ENCODE data around the gene ELF2.

Gene ELF2

GRCh38 chr4:139108567-139109128, 68.4 kb downstream of the ELF2 start:
- 93% methylated on average over 6 of the region's 6 CpGs for WGBS
- no peaks in the 10 kb centered on the region for H3K27me3 ChIP-seq (ENCODE audit: insufficient read depth, low read length)
- H3K9ac ChIP-seq (ENCODE audit: low read depth, low read length) = no peak overlapping the region
- H3K36me3 ChIP-seq (ENCODE audit: insufficient read depth, low read length) = no peaks in the 10 kb centered on the region; the same call in 1 of the 2 replicates
- 0 out of 2 replicates have a peak, but pooled peaks cover 3% of the 10 kb centered on the region for H3K4me1 ChIP-seq (ENCODE audit: insufficient read depth, low read length)
- no peak overlapping the region for H3K27ac ChIP-seq (ENCODE audit: low read depth, low read length)
- H3K9me3 ChIP-seq (ENCODE audit: insufficient read depth, low read depth, low read length) = no peaks in the 10 kb centered on the region
- H3K4me3 ChIP-seq (ENCODE audit: low read length) = no peak overlapping the region

GRCh38 chr4:139099366-139099982, 77.5 kb downstream of the ELF2 start:
- 34% methylated on average over 2 of the region's 2 CpGs for WGBS
- no peak overlapping the region for H3K27ac ChIP-seq (ENCODE audit: low read depth, low read length)
- H3K9me3 ChIP-seq (ENCODE audit: insufficient read depth, low read depth, low read length) = no peaks in the 10 kb centered on the region
- peaks cover 4% of the 10 kb centered on the region; the same call in 1 of the 2 replicates for H3K36me3 ChIP-seq (ENCODE audit: insufficient read depth, low read length)
- no peak overlapping the region for H3K9ac ChIP-seq (ENCODE audit: low read depth, low read length)
- H3K4me1 ChIP-seq (ENCODE audit: insufficient read depth, low read length) = no peaks in the 10 kb centered on the region
- H3K27me3 ChIP-seq (ENCODE audit: insufficient read depth, low read length) = no peaks in the 10 kb centered on the region
- H3K4me3 ChIP-seq (ENCODE audit: low read length) = no peak overlapping the region

GRCh38 chr4:139092271-139092670, 84.7 kb downstream of the ELF2 start:
- Histone ChIP-seq H3K9ac (ENCODE audit: low read depth, low read length) (no peak overlapping the region), H3K27me3 (ENCODE audit: insufficient read depth, low read length) (no peaks in the 10 kb centered on the region), H3K4me1 (ENCODE audit: insufficient read depth, low read length) (no peaks in the 10 kb centered on the region), H3K36me3 (ENCODE audit: insufficient read depth, low read length) (no peaks in the 10 kb centered on the region), H3K9me3 (ENCODE audit: insufficient read depth, low read depth, low read length) (no peaks in the 10 kb centered on the region), H3K27ac (ENCODE audit: low read depth, low read length) (no peak overlapping the region), H3K4me3 (ENCODE audit: low read length) (no peak overlapping the region)
- WGBS = 80% methylated on average over 12 of the region's 12 CpGs

- peak overlapping the region; percentile 75 for H3K4me3 ChIP-seq (ENCODE audit: low read length)
- no peaks in the 10 kb centered on the region for H3K27me3 ChIP-seq (ENCODE audit: insufficient read depth, low read length)
- H3K9ac ChIP-seq (ENCODE audit: low read depth, low read length) = peak overlapping the region; percentile 79; the same call in 1 of the 2 replicates
- no peak overlapping the region; the same call in 1 of the 2 replicates for H3K27ac ChIP-seq (ENCODE audit: low read depth, low read length)
- H3K4me1 ChIP-seq (ENCODE audit: insufficient read depth, low read length) = peaks cover 18% of the 10 kb centered on the region
- WGBS = 78% methylated on average over 2 of the region's 5 CpGs
- H3K9me3 ChIP-seq (ENCODE audit: insufficient read depth, low read depth, low read length) = no peaks in the 10 kb centered on the region
- no peaks in the 10 kb centered on the region for H3K36me3 ChIP-seq (ENCODE audit: insufficient read depth, low read length)
These were observed 91.9 kb downstream of the ELF2 start for GRCh38 chr4:139085141-139085540.

GRCh38 chr4:139084804-139085093, 92.3 kb downstream of the ELF2 start:
- Histone ChIP-seq H3K36me3 (ENCODE audit: insufficient read depth, low read length) (no peaks in the 10 kb centered on the region), H3K4me3 (ENCODE audit: low read length) (peak overlapping the region; percentile 75), H3K4me1 (ENCODE audit: insufficient read depth, low read length) (peaks cover 18% of the 10 kb centered on the region), H3K9me3 (ENCODE audit: insufficient read depth, low read depth, low read length) (no peaks in the 10 kb centered on the region), H3K27me3 (ENCODE audit: insufficient read depth, low read length) (no peaks in the 10 kb centered on the region), H3K27ac (ENCODE audit: low read depth, low read length) (peak overlapping the region; percentile 97), H3K9ac (ENCODE audit: low read depth, low read length) (peak overlapping the region; percentile 79)
- WGBS = 5% methylated on average over 2 of the region's 2 CpGs

GRCh38 chr4:139083956-139084803, 92.8 kb downstream of the ELF2 start:
- Histone ChIP-seq H3K4me3 (ENCODE audit: low read length) (peak overlapping the region; percentile 75), H3K27me3 (ENCODE audit: insufficient read depth, low read length) (no peaks in the 10 kb centered on the region), H3K4me1 (ENCODE audit: insufficient read depth, low read length) (peaks cover 18% of the 10 kb centered on the region), H3K27ac (ENCODE audit: low read depth, low read length) (peak overlapping the region; percentile 97), H3K9ac (ENCODE audit: low read depth, low read length) (peak overlapping the region; percentile 79), H3K9me3 (ENCODE audit: insufficient read depth, low read depth, low read length) (no peaks in the 10 kb centered on the region), H3K36me3 (ENCODE audit: insufficient read depth, low read length) (no peaks in the 10 kb centered on the region)
- under 1% methylated on average over 68 of the region's 68 CpGs for WGBS

GRCh38 chr4:139083607-139083955, 93.4 kb downstream of the ELF2 start:
- H3K4me1 ChIP-seq (ENCODE audit: insufficient read depth, low read length) = peaks cover 18% of the 10 kb centered on the region
- peak overlapping the region; percentile 75 for H3K9ac ChIP-seq (ENCODE audit: low read depth, low read length)
- H3K27ac ChIP-seq (ENCODE audit: low read depth, low read length) = peak overlapping the region; percentile 97
- H3K9me3 ChIP-seq (ENCODE audit: insufficient read depth, low read depth, low read length) = no peaks in the 10 kb centered on the region
- H3K27me3 ChIP-seq (ENCODE audit: insufficient read depth, low read length) = no peaks in the 10 kb centered on the region
- under 1% methylated on average over 34 of the region's 34 CpGs for WGBS
- peak overlapping the region; percentile 75 for H3K4me3 ChIP-seq (ENCODE audit: low read length)
- no peaks in the 10 kb centered on the region for H3K36me3 ChIP-seq (ENCODE audit: insufficient read depth, low read length)

GRCh38 chr4:139082750-139083606, 94.0 kb downstream of the ELF2 start:
- Histone ChIP-seq H3K9ac (ENCODE audit: low read depth, low read length) (peak overlapping the region; percentile 75), H3K4me1 (ENCODE audit: insufficient read depth, low read length) (peaks cover 22% of the 10 kb centered on the region), H3K9me3 (ENCODE audit: insufficient read depth, low read depth, low read length) (no peaks in the 10 kb centered on the region), H3K36me3 (ENCODE audit: insufficient read depth, low read length) (no peaks in the 10 kb centered on the region), H3K4me3 (ENCODE audit: low read length) (peak overlapping the region; percentile 75), H3K27ac (ENCODE audit: low read depth, low read length) (peak overlapping the region; percentile 97), H3K27me3 (ENCODE audit: insufficient read depth, low read length) (no peaks in the 10 kb centered on the region)
- WGBS = under 1% methylated on average over 38 of the region's 38 CpGs

GRCh38 chr4:139078926-139079325, 98.1 kb downstream of the ELF2 start:
- H3K27me3 ChIP-seq (ENCODE audit: insufficient read depth, low read length) = no peaks in the 10 kb centered on the region
- H3K9me3 ChIP-seq (ENCODE audit: insufficient read depth, low read depth, low read length) = no peaks in the 10 kb centered on the region
- no peak overlapping the region for H3K27ac ChIP-seq (ENCODE audit: low read depth, low read length)
- no peak overlapping the region for H3K4me3 ChIP-seq (ENCODE audit: low read length)
- H3K36me3 ChIP-seq (ENCODE audit: insufficient read depth, low read length) = no peaks in the 10 kb centered on the region
- 95% methylated on average over 4 of the region's 4 CpGs for WGBS
- peaks cover 11% of the 10 kb centered on the region for H3K4me1 ChIP-seq (ENCODE audit: insufficient read depth, low read length)
- H3K9ac ChIP-seq (ENCODE audit: low read depth, low read length) = no peak overlapping the region

- Histone ChIP-seq H3K4me3 (ENCODE audit: low read length) (no peak overlapping the region), H3K9me3 (ENCODE audit: insufficient read depth, low read depth, low read length) (no peaks in the 10 kb centered on the region), H3K9ac (ENCODE audit: low read depth, low read length) (no peak overlapping the region), H3K4me1 (ENCODE audit: insufficient read depth, low read length) (peaks cover 11% of the 10 kb centered on the region), H3K36me3 (ENCODE audit: insufficient read depth, low read length) (peaks cover 9% of the 10 kb centered on the region), H3K27ac (ENCODE audit: low read depth, low read length) (no peak overlapping the region), H3K27me3 (ENCODE audit: insufficient read depth, low read length) (no peaks in the 10 kb centered on the region)
- WGBS = 100% methylated on average over 1 of the region's 1 CpG
These were observed 99.3 kb downstream of the ELF2 start for GRCh38 chr4:139077567-139078355.
